BLaER1 treated with 17β-estradiol and CSF1 and Interleukin-3, amounts not matched to agents 10 nM and 100 nM (cell line): ENCODE data around the gene RSRP1.
"Not testable (repeated sequence)": the region's sequence is repeated elsewhere in the genome, so short reads cannot be mapped to it uniquely, and the experiment has no call there.

ENCODE experiments used
- H3K27ac ChIP-seq, 11 experiments: shearing (Covaris generic); formaldehyde crosslinking; 2 replicates each; pipeline ENCODE4 v1.8.1; 2022
- H3K27me3 ChIP-seq, 11 experiments: shearing (Covaris generic); formaldehyde crosslinking; 2 replicates each; pipeline ENCODE4 v1.8.1; 2022
- H3K36me3 ChIP-seq, 11 experiments: shearing (Covaris generic); formaldehyde crosslinking; 2 replicates each; pipeline ENCODE4 v1.8.1; 2022
- H3K4me1 ChIP-seq, 10 experiments: shearing (Covaris generic); formaldehyde crosslinking; 2 replicates each; pipeline ENCODE4 v1.8.1; 2022
- H3K4me2 ChIP-seq, 11 experiments: shearing (Covaris generic); formaldehyde crosslinking; 2 replicates each; pipeline ENCODE4 v1.8.1; 2022
- H3K4me3 ChIP-seq, 10 experiments: shearing (Covaris generic); formaldehyde crosslinking; 2 replicates each; pipeline ENCODE4 v1.8.1; 2022
- H3K9ac ChIP-seq, 11 experiments: shearing (Covaris generic); formaldehyde crosslinking; 2 replicates each; pipeline ENCODE4 v1.8.1; 2022
- H3K9me3 ChIP-seq, 11 experiments: shearing (Covaris generic); formaldehyde crosslinking; replicated peaks in 1 of 11; 2 replicates each; pipeline ENCODE4 v1.8.1; 2022
- H4K20me1 ChIP-seq, 11 experiments: shearing (Covaris generic); formaldehyde crosslinking; 2 replicates each; pipeline ENCODE4 v1.8.1; 2022
- Cebpa-rat ChIP-seq, 11 experiments: shearing (Covaris generic); IDR thresholded peaks; 2 replicates each; pipeline ENCODE4 v1.8.1; 2022

RSRP1 gene

DNA sequence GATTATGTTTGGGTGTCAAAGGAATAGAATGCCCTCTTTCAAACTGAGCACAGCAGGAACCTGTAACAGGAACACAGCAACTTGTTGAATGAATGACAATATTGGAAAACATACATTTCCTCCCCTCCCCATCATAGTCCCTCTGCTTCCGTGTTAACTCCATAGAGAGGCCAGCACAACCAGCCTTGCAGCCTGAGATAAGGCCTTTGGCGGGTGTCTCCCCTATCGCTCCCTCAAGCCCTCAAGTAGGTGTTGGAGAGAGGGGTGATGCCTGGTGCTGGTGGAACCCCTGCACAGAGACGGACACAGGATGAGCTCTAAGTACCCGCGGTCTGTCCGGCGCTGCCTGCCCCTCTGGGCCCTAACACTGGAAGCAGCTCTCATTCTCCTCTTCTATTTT is 25.0 kb upstream of the RSRP1 start, which contains the start of gene RHD:
TSS of gene RHD (plus strand) at position 272 of the 400 bp plus-strand sequence. CDS start at position 311, 39 bp downstream.
- not testable (repeated sequence) for H3K4me3 ChIP-seq, H3K9me3 ChIP-seq, H3K27me3 ChIP-seq, H3K9ac ChIP-seq, H3K4me1 ChIP-seq, H3K27ac ChIP-seq, H3K36me3 ChIP-seq, H3K4me2 ChIP-seq, H4K20me1 ChIP-seq

DNA sequence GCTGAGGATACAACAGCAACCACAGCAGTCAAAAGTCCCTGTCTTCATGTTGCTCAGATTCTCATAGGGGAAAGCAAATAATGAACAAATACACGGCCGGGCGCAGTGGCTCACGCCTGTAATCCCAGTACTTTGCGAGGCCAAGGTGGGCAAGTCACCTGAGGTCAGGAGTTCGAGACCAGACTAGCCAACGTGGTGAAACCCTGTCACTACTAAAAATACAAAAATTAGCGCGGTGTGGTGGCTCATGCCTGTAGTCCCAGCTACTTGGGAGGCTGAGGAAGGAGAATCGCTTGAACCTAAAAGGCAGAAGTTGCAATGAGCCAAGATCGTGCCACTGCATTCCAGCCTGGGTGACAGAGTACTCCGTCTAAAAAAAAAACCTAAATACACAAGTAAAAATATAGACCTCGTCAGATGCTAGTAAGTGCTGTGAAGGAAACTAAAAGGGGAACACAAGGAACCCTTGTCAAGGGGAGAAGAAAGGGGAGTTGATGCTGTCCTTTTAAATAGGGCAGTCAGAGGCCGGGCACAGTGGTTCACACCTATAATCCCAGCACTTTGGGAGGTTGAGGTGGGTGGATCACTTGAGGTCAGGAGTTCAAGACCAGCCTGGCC is 21.0 kb upstream of the RSRP1 start:
- H3K36me3 ChIP-seq, H4K20me1 ChIP-seq, H3K9me3 ChIP-seq, H3K27me3 ChIP-seq, H3K4me1 ChIP-seq: not testable (repeated sequence)
- Histone ChIP-seq H3K27ac (peak overlapping the region in 2 of 11 experiments; percentile 65 to 71; a peak in 4 of 22 replicates), H3K4me3 (peak overlapping the region; percentile 49 to 70 (median 61); a peak in 19 of 20 replicates), H3K9ac (peak overlapping the region in 5 of 11 experiments; percentile 44 to 70 (median 68); a peak in 3 of 22 replicates), H3K4me2 (peak overlapping the region in 8 of 11 experiments; percentile 33 to 60 (median 46); a peak in 11 of 22 replicates)

DNA sequence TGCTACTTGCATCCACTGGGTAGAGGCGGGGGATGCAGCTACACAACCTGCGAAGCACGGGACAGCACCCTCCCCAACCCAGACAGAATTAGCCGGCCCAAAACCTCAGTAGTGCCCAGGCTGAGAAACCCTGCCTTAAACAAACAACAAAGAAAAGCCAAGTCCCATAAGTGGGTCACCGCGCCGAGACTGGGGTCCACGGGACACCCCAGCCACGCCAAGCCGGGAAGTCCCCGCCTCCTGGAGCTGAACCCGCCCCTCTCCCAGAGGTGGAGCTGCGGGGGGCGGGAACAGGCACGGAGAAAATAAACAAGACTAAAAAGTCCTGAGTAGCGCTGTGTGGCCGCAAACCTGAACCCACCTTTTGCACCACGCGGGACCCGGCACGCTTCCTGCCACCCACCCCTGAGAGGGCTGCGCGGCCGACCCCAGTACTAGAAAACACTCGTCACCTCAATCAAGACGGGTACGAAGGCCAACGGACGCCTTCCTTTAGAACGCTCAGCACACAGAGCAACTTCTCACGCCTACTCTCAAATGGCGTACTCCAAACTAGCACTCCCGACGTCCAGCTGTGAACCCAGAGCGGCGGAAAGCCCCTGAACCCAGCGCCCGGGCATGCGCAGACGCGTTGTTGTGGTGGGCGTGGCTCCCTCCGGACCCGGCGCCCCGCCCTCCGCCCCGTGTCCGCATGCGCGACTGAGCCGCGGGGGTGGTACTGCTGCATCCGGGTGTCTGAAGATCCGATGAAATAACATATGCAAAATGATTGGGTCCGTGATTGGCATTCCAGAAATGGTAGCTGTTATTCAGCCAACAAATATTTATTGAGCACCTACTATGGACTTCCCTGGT is 20.3 kb upstream of the RSRP1 start:
- H3K27me3 ChIP-seq, H3K4me1 ChIP-seq, H3K36me3 ChIP-seq, H3K9me3 ChIP-seq, H4K20me1 ChIP-seq: not testable (repeated sequence)
- peak overlapping the region; percentile 50 to 72 (median 68); a peak in 18 of 22 replicates for H3K9ac ChIP-seq
- H3K4me2 ChIP-seq: peak overlapping the region in 8 of 11 experiments; percentile 33 to 60 (median 46); a peak in 10 of 22 replicates
- H3K27ac ChIP-seq: peak overlapping the region in 7 of 11 experiments; percentile 36 to 71 (median 65); a peak in 16 of 22 replicates
- peak overlapping the region; percentile 49 to 70 (median 61) for H3K4me3 ChIP-seq

DNA sequence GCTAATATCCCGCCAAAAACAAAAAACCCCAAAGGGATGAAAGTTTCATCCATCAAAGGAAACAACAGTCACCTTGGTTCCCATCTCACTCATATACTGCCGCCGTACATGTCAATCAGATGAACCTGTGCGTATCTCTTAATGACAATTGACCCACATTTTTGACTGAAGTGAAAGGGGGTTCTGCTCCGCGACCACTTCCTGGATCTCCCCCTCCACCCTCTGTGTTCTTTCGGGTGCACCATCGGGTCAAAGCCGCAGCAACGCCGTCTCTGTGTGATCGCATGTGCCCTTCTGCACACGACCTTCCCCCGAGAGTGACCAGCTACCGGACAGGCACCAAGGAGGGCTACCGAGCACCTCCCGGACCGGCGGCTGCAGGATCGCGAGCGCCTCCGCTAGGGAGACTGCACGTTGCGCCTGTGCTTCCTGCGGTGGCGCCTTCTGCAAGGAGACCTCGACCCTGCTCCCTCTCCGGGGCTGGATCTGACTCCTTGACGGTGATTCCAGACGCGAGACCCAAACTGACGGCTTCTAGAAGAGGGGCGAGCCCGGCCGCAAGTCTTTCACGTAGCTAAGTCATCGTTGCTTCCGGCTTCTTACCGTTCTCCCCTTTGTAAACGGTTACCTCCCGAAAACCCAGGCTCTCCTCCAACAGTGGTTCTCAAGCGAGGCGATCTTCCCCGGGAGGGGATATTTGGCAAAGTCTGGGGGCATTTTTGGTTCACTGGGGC is 19.5 kb upstream of the RSRP1 start:
- peak overlapping the region; percentile 49 to 71 (median 62) for H3K4me3 ChIP-seq
- not testable (repeated sequence) for H3K27me3 ChIP-seq, H3K36me3 ChIP-seq, H3K4me1 ChIP-seq, H4K20me1 ChIP-seq, H3K27ac ChIP-seq, H3K9me3 ChIP-seq
- H3K4me2 ChIP-seq: peak overlapping the region; percentile 50 to 80 (median 62); a peak in 21 of 22 replicates
- peak overlapping the region in 8 of 11 experiments; percentile 35 to 70 (median 65); a peak in 14 of 22 replicates for H3K9ac ChIP-seq

DNA sequence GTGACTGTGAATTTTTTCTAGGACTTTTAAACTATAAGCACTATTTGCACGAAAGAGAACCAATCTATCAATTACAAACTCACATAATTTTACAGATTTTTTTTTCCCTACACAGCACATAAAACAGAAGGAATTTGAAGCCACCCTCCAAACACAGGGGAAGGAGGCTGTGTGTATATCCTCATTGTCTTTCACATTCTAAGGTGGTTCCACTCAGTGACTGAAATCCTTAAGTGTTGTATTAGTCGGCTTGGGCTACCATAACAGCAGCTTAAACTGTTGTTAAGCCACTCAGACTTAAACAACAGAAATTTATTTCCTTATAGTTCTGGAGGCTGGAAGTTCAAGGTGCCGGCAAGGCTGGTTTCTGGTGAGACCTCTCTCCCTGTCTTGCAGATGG is 13.1 kb upstream of the RSRP1 start:
- H3K9me3 ChIP-seq, H3K27me3 ChIP-seq, H3K36me3 ChIP-seq, H3K4me3 ChIP-seq: not testable (repeated sequence)
- Histone ChIP-seq H3K4me2 (peak overlapping the region; percentile 24 to 70 (median 43); a peak in 19 of 22 replicates), H4K20me1 (peaks cover 0 to 54% (median 0%) of the 10 kb centered on the region in 11 experiments; a peak in 4 of 22 replicates), H3K4me1 (peaks cover 12 to 20% (median 16%) of the 10 kb centered on the region in 10 experiments), H3K27ac (peak overlapping the region in 5 of 11 experiments; percentile 9 to 68 (median 44); a peak in 7 of 22 replicates), H3K9ac (peak overlapping the region in 5 of 11 experiments; percentile 17 to 46 (median 28); a peak in 5 of 22 replicates)

DNA sequence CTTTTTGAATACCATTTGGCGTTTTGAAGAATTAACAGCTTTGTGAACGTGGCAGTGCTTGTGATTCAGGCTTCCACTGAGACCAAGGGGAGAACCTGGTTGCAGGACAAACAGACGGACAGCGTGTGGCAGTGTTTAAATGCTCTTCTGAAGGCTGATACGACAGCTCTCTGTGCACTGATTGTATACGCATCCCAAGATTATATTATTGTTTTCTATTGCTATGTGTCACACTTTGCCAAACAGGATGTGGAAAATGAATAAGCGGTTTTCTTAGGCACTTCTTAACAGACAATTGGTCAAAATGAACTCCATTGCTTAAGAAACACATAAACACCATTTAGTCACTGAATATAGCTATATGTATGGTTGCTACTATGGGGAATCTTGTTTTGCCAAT is 12.6 kb upstream of the RSRP1 start:
- not testable (repeated sequence) for H3K9me3 ChIP-seq, H3K4me3 ChIP-seq, H3K27me3 ChIP-seq, H3K36me3 ChIP-seq
- H3K4me2 ChIP-seq: peak overlapping the region in 6 of 11 experiments; percentile 35 to 70 (median 62); a peak in 14 of 22 replicates
- peak overlapping the region in 3 of 11 experiments; percentile 28 to 46 (median 29); a peak in 4 of 22 replicates for H3K9ac ChIP-seq
- peak overlapping the region in 4 of 11 experiments; percentile 9 to 68 (median 52); a peak in 6 of 22 replicates for H3K27ac ChIP-seq
- peaks cover 12 to 20% (median 16%) of the 10 kb centered on the region in 10 experiments for H3K4me1 ChIP-seq
- peaks cover 0 to 59% (median 0%) of the 10 kb centered on the region in 11 experiments; a peak in 4 of 22 replicates for H4K20me1 ChIP-seq

DNA sequence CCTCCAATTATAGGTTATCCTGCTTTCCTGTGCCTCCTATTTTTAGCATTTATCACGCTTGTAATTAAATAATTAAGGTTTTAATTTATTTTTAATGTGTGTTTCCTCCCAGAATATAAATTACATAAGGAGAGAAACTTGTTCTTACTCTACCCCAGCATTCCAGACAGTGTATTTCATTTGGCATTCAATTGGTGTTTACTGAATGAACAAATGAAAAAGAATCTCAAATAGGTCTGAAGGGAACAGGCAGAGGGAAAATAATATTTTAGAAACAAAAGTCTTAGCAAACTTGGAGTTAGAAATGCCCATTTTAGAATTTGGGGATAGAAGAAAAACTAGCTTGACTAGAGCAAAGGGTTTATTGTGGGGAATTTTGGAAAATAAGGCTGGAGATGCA is 9.9 kb upstream of the RSRP1 start:
- Histone ChIP-seq H3K27me3 (no peaks in the 10 kb centered on the region), H3K9ac (no peak overlapping the region), H4K20me1 (peaks cover 0 to 67% (median 0%) of the 10 kb centered on the region in 11 experiments; a peak in 4 of 22 replicates), H3K36me3 (no peaks in the 10 kb centered on the region), H3K9me3 (no peaks in the 10 kb centered on the region), H3K4me3 (no peak overlapping the region), H3K27ac (no peak overlapping the region), H3K4me1 (peaks cover 12 to 20% (median 16%) of the 10 kb centered on the region in 10 experiments), H3K4me2 (no peak overlapping the region)
- no peak for TF ChIP-seq Cebpa-rat (IDR thresholded peaks at IDR 0.05)

DNA sequence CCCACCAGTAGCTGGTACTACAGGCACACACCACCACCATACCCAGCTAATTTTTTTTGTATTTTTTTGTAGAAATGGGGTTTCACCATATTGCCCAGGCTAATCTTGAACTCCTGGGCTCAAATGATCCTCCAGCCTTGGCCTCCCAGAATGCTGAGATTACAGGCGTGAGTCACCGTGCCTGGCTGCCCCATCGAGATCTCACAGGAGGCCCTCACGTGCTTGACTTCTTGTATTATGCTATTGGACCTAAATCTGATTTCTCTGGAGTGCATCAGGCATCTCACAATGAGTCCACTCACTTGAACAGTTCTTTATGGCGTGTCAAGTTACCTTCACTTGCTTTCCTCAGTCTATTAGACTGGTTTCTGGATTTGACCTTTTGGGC is 9.3 kb upstream of the RSRP1 start:
- no peak for TF ChIP-seq Cebpa-rat (IDR thresholded peaks at IDR 0.05)
- H4K20me1 ChIP-seq: peaks cover 0 to 67% (median 0%) of the 10 kb centered on the region in 11 experiments; a peak in 4 of 22 replicates
- H3K36me3 ChIP-seq: no peaks in the 10 kb centered on the region
- H3K27ac ChIP-seq: no peak overlapping the region
- H3K4me2 ChIP-seq: no peak overlapping the region
- H3K9me3 ChIP-seq: no peaks in the 10 kb centered on the region
- peaks cover 12 to 20% (median 16%) of the 10 kb centered on the region in 10 experiments for H3K4me1 ChIP-seq
- no peak overlapping the region for H3K4me3 ChIP-seq
- H3K9ac ChIP-seq: no peak overlapping the region
- H3K27me3 ChIP-seq: no peaks in the 10 kb centered on the region
